Measurements from ENCODE around the gene PXDC1. TPM values are rescaled to one million over a fixed set of nuclear protein-coding genes. Genes with fewer than 3 reads are reported as not detected.

PXDC1 gene
- total RNA-seq, 1 experiment from 2014 or later: 42.9 TPM

DNA sequence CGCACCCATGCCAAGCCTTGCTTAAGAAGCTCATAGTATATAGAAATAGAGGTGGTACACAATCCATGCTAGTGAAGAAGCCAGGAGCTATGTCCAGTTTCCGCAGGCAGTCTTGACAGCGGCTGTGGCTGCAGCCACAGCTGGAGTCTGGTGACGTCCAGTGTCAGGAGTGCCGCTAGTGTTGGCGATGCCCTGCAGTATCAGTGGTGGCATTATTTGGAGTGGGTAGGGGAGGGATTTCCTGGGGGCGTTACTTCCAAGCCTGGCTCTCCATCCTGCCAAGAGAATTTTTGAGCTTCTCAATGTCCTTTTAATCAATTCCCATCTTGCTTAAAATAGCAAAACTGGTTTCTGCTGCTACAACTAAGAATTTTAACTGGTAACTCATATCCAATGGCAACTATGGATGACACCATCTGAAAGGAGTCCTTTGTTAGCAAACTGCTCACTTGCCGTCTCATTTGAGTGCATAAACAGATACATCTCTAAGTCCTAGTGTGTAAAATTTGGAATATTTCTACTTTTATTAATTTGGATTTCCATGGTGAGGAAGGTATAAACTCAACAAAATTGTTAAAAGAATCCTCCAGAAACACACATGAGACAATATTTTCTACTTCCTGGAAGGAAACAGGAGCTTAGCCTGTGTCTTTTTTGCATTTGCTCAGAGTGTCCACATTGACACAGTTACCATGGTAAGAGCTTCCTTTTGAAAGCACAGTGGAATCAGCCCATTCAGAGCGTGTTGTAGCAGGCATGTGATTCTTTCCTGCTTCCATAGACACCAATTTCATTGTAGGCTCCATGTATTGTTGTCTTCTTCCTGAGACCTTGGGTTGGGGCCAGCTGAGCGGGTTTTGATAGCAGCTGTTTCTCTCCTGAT, 44.6 kb upstream of the PXDC1 start:
- Mint-ChIP-seq H3K27ac (ENCODE audit: unreplicated experiment) (peak overlapping the region; percentile 94), H3K9me3 (ENCODE audit: unreplicated experiment) (no peaks in the 10 kb centered on the region), H3K4me3 (ENCODE audit: unreplicated experiment) (no peak overlapping the region), H3K36me3 (ENCODE audit: insufficient read depth, unreplicated experiment) (peaks cover 11% of the 10 kb centered on the region), H3K27me3 (ENCODE audit: insufficient read depth, unreplicated experiment) (no peaks in the 10 kb centered on the region), H3K4me1 (ENCODE audit: low read depth, unreplicated experiment) (peaks cover 32% of the 10 kb centered on the region)
- intact Hi-C loops (cut with micrococcal nuclease; ENCODE audit: unreplicated experiment): loop anchor here (2.0 kb wide), 1 partner anchor 45 kb away; the partner anchor contains the start of gene PXDC1
- DNase-seq: no peak
- Histone ChIP-seq H3K4me3 (ENCODE audit: low read depth, low read length) (no peak overlapping the region), H3K9me3 (no peaks in the 10 kb centered on the region), H3K36me3 (ENCODE audit: control insufficient read depth, insufficient read depth, low read length) (no peaks in the 10 kb centered on the region; the same call in 1 of the 2 replicates), H3K4me1 (peaks cover 41% of the 10 kb centered on the region), H3K27me3 (replicated peaks; ENCODE audit: control insufficient read depth, insufficient read depth, low read length) (no peaks in the 10 kb centered on the region)
- TF ChIP-seq, protein P1, sequence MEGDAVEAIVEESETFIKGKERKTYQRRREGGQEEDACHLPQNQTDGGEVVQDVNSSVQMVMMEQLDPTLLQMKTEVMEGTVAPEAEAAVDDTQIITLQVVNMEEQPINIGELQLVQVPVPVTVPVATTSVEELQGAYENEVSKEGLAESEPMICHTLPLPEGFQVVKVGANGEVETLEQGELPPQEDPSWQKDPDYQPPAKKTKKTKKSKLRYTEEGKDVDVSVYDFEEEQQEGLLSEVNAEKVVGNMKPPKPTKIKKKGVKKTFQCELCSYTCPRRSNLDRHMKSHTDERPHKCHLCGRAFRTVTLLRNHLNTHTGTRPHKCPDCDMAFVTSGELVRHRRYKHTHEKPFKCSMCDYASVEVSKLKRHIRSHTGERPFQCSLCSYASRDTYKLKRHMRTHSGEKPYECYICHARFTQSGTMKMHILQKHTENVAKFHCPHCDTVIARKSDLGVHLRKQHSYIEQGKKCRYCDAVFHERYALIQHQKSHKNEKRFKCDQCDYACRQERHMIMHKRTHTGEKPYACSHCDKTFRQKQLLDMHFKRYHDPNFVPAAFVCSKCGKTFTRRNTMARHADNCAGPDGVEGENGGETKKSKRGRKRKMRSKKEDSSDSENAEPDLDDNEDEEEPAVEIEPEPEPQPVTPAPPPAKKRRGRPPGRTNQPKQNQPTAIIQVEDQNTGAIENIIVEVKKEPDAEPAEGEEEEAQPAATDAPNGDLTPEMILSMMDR (IDR thresholded peaks at IDR 0.05; ENCODE audit: insufficient read depth in 1 of 2, low read depth in 1 of 2, low read length in 1 of 2, severe bottlenecking in 1 of 2, unreplicated experiment in 1 of 2): no peak
- CTCF ChIA-PET: no interaction called here
- POLR2A ChIA-PET: no interaction called here
- BruUV-seq (replicated peaks): no TSS peak

DNA sequence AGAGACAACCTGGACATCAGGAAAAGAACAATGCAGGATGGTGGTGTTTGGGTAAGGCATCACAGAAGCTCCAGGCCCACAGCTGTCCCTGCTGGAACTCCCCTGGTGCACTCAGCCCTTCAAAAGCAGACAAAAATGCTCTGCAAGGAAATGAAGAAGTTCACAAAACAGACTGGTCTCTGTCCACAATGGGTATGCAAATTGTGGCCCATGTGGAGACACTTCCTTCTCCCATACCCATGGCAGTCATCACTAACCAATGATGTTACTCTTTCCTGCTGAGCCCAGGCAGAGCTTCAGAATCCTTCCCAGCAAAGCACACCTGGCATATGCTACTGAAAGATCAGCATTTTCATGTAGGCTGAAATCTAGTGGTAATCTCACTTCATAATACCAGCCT, 42.6 kb upstream of the PXDC1 start:
- Histone ChIP-seq H3K36me3 (ENCODE audit: control insufficient read depth, insufficient read depth, low read length) (no peaks in the 10 kb centered on the region; the same call in 1 of the 2 replicates), H3K4me1 (peaks cover 45% of the 10 kb centered on the region), H3K27me3 (replicated peaks; ENCODE audit: control insufficient read depth, insufficient read depth, low read length) (no peaks in the 10 kb centered on the region), H3K4me3 (ENCODE audit: low read depth, low read length) (no peak overlapping the region), H3K9me3 (no peaks in the 10 kb centered on the region)
- H3K36me3 Mint-ChIP-seq (ENCODE audit: insufficient read depth, unreplicated experiment): peaks cover 11% of the 10 kb centered on the region
- no peak for DNase-seq
- no TSS peak for BruUV-seq (replicated peaks)
- ChIA-PET POLR2A (no interaction called here), CTCF (no interaction called here)
- no peak overlapping the region for H3K27ac Mint-ChIP-seq (ENCODE audit: unreplicated experiment)
- no peak overlapping the region for H3K4me3 Mint-ChIP-seq (ENCODE audit: unreplicated experiment)
- H3K4me1 Mint-ChIP-seq (ENCODE audit: low read depth, unreplicated experiment): peaks cover 26% of the 10 kb centered on the region
- H3K9me3 Mint-ChIP-seq (ENCODE audit: unreplicated experiment): no peaks in the 10 kb centered on the region
- TF ChIP-seq, protein P1 (IDR thresholded peaks at IDR 0.05; ENCODE audit: insufficient read depth in 1 of 2, low read depth in 1 of 2, low read length in 1 of 2, severe bottlenecking in 1 of 2, unreplicated experiment in 1 of 2): no peak
- intact Hi-C loops (cut with micrococcal nuclease; ENCODE audit: unreplicated experiment): no loop called here
- no peaks in the 10 kb centered on the region for H3K27me3 Mint-ChIP-seq (ENCODE audit: insufficient read depth, unreplicated experiment)

DNA sequence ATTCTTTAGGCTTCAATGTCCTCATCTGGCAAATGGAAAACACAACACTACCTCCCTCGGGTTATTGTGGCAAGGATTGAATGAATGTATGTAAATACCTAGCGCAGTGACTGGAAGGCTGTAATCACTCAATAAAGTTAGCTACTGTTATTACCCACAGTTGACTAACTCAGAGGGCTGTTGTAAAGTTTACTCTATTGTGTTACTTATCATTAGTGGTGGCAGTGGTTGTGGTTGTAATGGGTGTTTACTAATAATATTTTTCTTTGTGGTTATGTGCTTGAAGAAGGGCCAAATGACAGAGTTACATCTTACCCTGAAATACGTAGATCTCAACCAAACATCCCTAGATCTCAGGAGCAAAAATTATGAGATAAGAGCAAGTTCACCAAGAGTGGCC, 42.0 kb upstream of the PXDC1 start:
- H3K4me3 Mint-ChIP-seq (ENCODE audit: unreplicated experiment): no peak overlapping the region
- DNase-seq: no peak
- ChIA-PET CTCF (no interaction called here), POLR2A (no interaction called here)
- Histone ChIP-seq H3K27me3 (replicated peaks; ENCODE audit: control insufficient read depth, insufficient read depth, low read length) (no peaks in the 10 kb centered on the region), H3K36me3 (ENCODE audit: control insufficient read depth, insufficient read depth, low read length) (no peaks in the 10 kb centered on the region), H3K9me3 (no peaks in the 10 kb centered on the region), H3K4me3 (ENCODE audit: low read depth, low read length) (no peak overlapping the region), H3K4me1 (peaks cover 45% of the 10 kb centered on the region)
- H3K9me3 Mint-ChIP-seq (ENCODE audit: unreplicated experiment): no peaks in the 10 kb centered on the region
- intact Hi-C loops (cut with micrococcal nuclease; ENCODE audit: unreplicated experiment): no loop called here
- no peak overlapping the region for H3K27ac Mint-ChIP-seq (ENCODE audit: unreplicated experiment)
- H3K4me1 Mint-ChIP-seq (ENCODE audit: low read depth, unreplicated experiment): peaks cover 28% of the 10 kb centered on the region
- peaks cover 10% of the 10 kb centered on the region for H3K36me3 Mint-ChIP-seq (ENCODE audit: insufficient read depth, unreplicated experiment)
- BruUV-seq (replicated peaks): no TSS peak
- H3K27me3 Mint-ChIP-seq (ENCODE audit: insufficient read depth, unreplicated experiment): no peaks in the 10 kb centered on the region
- TF ChIP-seq, protein P1 (IDR thresholded peaks at IDR 0.05; ENCODE audit: insufficient read depth in 1 of 2, low read depth in 1 of 2, low read length in 1 of 2, severe bottlenecking in 1 of 2, unreplicated experiment in 1 of 2): no peak
